Stimulated activated naive CD4-positive, alpha-beta T cell treated with Interleukin-2 at 50 U/mL for 16 hours (primary cell): ENCODE data around the gene ENGASE.

Source experiments
- DNase-seq: peaks from one replicate; lab custom pipeline; 2025; lab: John Stamatoyannopoulos, UW

The ENGASE gene

DNA sequence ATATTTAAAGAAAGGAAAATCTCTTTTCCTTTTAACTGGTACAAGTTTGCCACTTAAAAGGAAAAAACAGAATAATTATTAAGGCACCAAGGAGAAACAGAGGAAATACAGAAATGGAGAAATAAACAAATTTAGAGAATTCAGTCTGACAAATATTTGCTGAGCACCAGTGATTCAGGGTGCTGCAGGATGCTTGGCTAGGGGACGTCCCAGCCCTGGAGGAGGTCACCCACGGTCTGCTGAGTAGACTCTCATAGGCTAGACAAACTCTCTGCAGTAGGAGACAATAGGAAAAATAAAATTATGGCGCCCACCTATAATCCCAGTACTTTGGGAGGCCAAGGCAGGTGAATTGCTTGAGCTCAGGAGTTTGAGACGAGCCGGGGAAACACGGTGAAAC lies 34.7 kb upstream of the ENGASE start:
- DNase-seq, result no peak

DNA sequence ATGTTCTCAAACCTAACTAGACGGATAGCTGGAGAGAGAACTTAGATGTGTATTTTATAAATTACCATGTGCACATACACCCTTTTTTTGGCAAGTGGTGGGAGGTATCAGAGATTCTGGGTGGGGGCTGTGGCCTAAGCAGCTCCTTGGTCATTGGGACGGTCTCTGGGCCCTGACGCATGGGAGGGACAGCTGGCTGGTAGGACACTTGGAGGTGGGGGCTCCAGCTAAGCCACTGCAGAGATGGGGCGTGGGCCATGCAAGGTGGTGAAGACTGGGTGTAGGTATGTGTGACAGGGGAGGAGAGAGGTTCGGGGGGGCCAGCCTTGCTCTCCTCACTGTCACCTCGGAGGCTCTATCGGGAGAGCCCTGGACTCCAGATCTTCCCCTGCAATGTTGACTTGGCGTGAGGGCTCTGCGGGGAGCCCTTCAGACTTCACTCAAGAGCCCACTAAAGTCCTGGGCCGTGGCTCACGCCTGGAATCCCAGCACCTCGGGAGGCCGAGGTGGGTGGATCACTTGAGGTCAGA lies 33.5 kb upstream of the ENGASE start:
- DNase-seq, result no peak

DNA sequence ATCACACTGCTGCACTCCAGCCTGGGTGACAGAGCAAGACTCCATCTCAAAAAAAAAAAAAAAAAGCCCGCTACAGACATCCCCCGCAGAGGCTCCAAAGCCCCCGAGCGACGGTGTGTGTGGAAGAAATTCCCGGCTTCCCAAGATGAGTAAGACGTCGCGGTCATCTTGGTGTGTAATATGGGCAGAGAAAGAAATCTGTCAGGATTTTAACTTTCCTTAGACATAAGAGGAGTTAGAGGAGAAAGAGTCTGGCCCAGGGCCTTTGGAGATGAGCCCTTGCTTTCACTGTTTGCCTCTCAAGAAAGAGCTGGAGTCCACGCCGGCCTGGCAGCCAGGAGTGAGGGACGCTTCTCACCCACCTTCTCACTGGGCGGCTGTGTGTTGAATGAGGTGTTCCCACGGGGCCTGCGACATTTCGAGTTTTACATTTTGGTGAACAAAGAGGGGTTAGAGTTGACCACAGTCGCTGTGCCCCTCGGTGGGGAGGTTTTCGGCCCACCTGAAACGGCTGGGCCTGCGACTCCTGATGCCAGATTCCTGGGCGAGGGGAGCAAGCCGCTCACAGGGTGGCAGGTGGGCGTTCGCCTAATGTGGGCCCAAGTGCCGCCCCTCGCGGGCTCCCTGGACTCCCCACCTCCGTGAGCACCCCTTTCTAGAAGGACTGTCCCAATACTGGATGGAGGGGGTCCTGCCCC lies 32.8 kb upstream of the ENGASE start:
- DNase-seq, result no peak

DNA sequence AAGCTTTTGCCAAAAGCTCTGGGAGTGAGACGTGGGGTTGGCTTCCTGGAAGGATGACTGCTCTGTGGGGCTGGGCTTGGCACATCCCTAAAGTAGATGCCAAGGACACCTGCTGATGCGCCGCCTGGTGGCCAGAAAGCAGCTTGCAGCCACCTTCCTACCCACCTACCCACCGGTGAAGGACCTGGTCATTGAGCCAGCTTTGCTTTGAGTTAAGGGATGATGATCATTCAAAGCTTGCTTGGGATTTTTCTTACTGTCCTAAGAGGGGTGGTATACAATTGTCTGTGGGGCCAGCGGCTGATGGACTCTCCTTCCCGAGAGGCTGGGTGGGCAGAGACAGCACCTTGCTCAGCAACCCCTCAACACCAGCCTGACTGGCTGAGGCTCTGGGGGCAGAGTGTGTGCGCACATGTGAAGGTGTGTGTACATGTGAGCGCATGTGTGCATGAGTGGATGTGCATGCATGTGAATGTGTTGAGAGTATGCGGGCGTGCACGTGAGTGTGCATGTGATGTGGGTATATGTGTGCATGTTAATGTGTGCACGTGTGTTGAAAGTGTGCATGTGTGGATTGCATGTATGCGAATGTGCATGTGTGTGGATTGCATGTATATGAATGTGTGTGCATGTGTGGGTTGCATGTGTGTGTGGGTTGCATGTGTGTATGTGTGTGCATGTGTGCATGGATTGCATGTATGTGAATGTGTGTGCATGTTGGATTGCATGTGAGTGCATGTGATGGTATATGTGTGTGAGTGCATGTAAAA lies 32.0 kb upstream of the ENGASE start:
- DNase-seq, result peak; percentile 45

DNA sequence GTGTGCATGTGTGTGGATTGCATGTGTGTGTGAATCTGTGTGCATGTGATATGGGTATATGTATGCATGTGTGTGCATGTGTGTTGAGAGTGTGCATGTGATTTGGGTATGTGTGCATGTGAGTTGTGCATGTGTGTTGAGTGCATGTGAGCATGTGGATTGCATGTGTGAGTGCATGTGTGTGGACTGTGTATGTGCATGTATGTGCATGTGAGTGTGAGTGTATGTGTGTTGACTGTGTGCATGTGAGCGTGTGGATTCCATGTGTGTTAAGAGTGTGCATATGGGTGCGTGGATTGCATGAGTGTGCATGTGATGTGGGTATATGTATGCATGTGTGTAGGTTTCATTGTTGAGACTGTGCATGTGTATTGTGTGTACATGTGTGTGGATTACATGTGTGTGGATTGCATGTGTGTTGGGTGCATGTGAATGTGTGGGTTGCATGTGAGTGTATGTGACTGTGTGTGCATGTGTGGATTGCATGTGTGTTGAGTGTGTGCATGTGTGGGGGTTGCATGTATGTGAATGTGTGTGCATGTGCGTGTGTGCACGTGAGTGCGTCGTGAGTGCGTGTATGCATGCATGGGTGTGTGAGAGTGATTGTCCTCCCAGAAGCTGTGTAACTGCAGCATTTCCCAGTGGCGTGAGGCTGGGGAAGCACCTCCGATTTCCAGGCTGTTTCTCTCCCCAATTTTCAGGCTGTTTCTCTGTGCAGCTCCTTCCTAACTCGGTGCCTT lies 31.3 kb upstream of the ENGASE start:
- DNase-seq, result no peak

DNA sequence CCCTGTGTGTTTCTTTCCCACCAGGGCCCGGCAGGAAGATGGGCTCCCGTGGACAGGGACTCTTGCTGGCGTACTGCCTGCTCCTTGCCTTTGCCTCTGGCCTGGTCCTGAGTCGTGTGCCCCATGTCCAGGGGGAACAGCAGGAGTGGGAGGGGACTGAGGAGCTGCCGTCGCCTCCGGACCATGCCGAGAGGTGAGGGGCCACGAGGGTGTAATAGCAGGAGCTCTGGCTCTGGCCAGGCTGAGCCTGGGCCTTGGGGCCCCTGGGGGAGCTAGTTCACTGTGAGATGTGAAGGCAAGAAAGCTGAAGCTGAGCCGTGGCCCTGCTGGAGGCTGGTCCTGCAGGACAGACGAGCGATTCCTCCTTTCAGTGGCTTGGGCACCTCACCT lies 30.7 kb upstream of the ENGASE start:
- no peak for DNase-seq

DNA sequence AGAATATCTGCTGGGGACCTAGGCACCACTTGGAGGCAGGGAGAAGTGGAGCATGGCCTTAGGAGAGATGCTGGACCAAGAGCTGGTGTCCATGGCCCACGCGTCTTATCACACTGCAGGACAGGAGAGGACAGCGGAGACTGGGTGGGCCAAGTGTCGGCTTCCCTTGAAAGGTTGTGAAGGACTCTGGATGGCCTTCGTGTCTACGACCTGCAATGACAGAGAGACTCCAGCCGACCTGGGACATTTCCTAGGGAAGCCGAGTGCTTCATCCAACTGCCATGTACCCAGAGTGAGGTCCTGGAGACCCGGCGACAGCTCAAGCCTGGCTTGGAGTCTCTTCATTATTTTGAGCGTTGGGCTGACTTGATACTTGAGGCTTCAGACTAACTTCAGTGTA lies 30.2 kb upstream of the ENGASE start:
- DNase-seq, result no peak

DNA sequence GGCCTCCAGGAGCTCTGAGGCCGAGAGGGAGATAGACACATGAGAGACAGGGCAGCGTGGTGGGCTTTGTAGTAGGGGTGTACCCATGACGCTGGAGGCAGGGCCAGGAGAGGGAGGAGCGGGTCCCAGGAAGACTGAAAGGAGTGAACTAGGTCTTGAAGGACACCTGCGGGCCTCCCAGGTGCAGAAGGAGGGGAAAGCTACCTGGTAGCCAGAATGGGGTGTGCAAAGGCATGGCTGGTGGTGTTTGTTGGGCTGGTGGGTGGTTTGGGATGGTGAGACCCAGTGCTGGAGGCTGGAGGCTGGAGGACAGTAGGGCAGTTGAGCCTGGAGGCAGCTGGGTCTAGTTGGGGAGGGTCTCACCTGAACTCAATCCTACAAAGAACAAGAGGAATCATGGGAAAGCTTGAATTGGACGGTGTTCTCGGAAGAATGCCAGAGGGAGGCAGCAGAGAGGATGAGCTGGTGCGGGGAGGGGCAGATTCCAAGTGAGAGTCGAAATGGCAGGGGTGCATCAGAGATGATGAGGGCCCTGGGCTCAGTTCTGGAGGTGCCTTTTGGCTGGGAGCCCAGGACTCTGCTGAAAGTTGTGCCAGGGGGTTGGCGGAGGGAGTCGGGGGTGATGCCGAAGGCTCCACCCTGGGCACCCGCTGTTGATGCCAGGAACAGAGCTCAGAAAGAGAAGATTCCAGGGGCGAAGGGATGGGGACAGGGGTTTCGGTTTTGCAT lies 29.5 kb upstream of the ENGASE start:
- DNase-seq, result no peak

DNA sequence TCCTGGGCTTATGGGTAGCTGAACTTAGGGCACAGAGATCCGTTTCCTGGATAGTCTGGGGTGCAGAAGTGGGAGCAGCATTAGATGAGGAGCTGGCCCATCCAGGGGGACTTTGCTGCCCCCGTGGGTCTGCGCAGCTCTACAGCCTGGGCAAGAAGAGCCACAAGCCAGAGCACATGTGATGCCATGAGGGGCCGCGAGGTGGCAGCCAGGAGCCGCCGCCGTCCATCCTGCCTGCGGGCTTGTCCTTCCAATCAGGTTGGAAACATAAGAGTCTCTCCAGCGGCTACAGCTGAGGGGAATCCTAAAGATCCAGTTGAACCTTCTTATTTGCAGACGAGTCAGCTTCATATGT lies 28.8 kb upstream of the ENGASE start:
- peak; percentile 51 for DNase-seq

DNA sequence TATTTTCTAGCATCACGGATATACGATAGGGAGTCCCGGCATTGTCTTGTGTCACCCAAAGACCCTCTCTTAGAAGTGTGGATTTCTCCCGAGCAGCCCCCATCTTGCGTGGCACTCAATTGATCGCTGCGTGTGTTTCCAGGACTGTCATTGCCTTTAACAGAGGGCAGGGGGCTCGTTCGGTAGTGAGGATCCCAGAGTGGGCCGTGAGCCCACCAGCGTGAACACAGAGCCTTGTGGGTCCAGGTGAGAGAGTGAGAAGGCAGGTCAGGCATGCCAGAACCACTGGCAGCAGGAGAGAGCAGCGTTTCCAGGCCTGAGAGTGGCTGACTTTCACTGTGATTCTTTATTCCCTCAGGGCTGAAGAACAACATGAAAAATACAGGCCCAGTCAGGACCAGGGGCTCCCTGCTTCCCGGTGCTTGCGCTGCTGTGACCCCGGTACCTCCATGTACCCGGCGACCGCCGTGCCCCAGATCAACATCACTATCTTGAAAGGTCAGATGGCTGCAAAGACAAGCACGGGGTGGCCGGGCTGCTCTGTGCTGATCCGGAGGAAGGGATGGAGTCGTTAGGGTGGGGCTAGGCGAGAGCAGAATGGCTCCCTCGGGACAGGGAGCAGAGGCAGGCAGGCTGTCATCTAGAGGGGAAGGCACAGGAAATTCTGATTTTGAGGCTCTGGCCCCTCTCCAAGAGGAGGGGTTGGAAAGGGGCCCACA lies 28.3 kb upstream of the ENGASE start:
- DNase-seq, result no peak

DNA sequence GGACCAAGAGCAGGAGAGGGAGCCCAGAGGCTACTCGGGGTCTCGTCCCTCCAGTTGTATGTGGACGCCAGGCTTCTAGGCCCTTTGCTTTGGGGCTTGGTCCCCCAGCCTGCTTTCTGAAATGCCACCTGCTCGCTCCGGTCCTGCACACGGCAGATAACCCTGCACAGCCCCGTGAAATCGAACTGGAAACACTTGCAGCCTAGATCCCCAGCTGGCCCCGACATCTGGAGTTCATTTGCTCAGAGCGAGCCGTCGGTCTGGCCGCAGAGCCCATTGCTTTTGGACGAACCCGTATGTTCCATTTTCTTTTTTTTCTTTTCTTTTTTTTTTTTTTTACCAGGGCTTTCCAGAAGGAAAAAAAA lies 27.7 kb upstream of the ENGASE start:
- DNase-seq, result no peak

DNA sequence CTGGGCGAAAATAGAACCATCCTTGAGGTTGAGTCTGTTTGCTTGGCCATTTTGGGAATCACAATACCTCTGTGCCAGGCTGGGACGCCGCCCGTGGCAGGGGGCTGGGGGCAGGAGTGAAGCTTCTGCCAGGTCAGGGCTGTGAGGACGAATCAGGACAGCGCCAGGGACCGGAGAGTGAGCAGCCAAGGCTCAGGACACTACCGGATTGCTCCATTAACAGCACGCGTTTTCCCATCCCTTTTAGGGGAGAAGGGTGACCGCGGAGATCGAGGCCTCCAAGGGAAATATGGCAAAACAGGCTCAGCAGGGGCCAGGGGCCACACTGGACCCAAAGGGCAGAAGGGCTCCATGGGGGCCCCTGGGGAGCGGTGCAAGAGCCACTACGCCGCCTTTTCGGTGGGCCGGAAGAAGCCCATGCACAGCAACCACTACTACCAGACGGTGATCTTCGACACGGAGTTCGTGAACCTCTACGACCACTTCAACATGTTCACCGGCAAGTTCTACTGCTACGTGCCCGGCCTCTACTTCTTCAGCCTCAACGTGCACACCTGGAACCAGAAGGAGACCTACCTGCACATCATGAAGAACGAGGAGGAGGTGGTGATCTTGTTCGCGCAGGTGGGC lies 27.2 kb upstream of the ENGASE start:
- no peak for DNase-seq

DNA sequence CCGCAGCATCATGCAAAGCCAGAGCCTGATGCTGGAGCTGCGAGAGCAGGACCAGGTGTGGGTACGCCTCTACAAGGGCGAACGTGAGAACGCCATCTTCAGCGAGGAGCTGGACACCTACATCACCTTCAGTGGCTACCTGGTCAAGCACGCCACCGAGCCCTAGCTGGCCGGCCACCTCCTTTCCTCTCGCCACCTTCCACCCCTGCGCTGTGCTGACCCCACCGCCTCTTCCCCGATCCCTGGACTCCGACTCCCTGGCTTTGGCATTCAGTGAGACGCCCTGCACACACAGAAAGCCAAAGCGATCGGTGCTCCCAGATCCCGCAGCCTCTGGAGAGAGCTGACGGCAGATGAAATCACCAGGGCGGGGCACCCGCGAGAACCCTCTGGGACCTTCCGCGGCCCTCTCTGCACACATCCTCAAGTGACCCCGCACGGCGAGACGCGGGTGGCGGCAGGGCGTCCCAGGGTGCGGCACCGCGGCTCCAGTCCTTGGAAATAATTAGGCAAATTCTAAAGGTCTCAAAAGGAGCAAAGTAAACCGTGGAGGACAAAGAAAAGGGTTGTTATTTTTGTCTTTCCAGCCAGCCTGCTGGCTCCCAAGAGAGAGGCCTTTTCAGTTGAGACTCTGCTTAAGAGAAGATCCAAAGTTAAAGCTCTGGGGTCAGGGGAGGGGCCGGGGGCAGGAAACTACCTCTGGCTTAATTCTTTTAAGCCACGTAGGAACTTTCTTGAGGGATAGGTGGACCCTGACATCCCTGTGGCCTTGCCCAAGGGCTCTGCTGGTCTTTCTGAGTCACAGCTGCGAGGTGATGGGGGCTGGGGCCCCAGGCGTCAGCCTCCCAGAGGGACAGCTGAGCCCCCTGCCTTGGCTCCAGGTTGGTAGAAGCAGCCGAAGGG lies 26.4 kb upstream of the ENGASE start:
- no peak for DNase-seq

DNA sequence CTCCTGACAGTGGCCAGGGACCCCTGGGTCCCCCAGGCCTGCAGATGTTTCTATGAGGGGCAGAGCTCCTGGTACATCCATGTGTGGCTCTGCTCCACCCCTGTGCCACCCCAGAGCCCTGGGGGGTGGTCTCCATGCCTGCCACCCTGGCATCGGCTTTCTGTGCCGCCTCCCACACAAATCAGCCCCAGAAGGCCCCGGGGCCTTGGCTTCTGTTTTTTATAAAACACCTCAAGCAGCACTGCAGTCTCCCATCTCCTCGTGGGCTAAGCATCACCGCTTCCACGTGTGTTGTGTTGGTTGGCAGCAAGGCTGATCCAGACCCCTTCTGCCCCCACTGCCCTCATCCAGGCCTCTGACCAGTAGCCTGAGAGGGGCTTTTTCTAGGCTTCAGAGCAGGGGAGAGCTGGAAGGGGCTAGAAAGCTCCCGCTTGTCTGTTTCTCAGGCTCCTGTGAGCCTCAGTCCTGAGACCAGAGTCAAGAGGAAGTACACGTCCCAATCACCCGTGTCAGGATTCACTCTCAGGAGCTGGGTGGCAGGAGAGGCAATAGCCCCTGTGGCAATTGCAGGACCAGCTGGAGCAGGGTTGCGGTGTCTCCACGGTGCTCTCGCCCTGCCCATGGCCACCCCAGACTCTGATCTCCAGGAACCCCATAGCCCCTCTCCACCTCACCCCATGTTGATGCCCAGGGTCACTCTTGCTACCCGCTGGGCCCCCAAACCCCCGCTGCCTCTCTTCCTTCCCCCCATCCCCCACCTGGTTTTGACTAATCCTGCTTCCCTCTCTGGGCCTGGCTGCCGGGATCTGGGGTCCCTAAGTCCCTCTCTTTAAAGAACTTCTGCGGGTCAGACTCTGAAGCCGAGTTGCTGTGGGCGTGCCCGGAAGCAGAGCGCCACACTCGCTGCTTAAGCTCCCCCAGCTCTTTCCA lies 25.5 kb upstream of the ENGASE start:
- DNase-seq, result no peak

DNA sequence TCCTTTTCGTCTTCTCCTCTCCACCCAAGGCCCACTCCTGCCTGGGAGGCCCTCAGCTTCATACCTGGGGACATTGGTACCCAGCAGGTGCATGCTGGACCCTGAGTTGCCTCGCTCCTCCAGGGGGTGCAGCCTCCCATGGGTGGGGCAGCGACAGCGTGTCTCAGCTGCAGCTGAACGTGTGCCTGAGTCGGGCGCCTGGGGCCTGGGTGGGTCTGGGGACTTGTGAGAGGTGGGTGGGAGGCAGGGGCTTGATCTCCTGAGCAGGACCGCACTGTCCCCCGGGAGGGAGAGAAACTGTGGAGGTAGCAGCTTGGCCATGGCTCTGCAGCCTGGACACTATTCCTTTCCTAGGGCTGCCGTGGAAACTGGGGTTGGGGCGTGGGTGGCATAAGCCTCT lies 24.8 kb upstream of the ENGASE start:
- DNase-seq, result no peak

DNA sequence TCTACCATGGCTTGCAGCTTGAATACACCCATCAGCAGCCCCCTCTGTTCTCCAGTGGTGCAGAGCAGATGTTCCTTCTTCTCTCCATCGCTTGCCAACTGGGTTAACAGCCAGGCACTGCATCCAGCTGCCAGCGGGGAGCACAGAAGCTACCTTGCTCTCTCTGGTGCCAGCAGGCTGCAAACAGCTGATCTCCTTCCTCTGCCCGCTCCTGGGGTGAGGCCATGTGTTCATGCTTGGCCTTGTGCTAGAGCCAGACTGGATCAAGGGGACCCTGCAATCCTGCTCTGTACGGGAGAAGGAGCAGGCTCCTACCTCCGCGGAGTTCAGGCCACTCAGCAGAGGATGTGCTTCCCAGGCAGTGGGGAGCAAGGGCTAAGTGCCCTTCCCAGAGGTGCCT lies 24.1 kb upstream of the ENGASE start:
- no peak for DNase-seq

DNA sequence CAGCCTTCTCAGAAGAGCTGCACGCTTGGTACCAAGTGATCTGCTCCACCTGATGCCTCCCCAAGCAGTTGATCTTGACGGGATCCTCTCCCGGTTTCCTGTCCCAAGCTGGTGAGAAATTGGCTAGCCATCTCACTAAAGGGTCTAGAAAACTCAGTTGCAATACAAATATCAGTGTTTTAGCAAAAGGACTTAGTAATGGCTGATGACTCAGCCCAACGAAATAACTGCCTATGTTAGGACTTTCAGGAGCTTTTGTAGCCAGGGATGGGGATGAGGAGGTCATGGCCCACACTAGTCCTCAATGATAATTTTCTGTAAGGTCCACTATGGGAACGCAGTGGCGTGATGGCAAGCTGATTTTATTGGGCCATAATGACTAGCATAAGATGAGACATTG lies 23.3 kb upstream of the ENGASE start:
- DNase-seq, result no peak

DNA sequence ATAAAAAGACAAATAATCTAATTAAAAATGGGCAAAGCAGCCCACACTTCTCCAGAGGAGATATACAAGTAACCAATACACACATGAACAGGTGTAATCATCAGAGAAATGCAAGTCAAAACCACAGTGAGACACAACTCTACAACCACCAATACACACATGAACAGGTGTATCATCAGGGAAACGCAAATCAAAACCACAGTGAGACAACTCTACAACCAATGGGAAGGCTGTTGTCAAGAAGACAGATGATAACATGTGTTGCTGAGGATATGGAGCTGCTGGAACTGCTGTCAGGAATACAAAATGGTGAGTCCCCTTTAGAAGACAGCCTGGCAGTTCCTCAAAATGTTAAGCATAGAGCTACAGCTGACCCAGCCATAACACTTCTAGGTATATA lies 22.5 kb upstream of the ENGASE start:
- DNase-seq, result no peak
